Measurements from ENCODE around the gene SLC35F3. TPM values are rescaled to one million over a fixed set of nuclear protein-coding genes. Genes with fewer than 3 reads are reported as not detected.

Gene SLC35F3
- total RNA-seq, 1 donor from 2014 or later, result 0.49 TPM

DNA sequence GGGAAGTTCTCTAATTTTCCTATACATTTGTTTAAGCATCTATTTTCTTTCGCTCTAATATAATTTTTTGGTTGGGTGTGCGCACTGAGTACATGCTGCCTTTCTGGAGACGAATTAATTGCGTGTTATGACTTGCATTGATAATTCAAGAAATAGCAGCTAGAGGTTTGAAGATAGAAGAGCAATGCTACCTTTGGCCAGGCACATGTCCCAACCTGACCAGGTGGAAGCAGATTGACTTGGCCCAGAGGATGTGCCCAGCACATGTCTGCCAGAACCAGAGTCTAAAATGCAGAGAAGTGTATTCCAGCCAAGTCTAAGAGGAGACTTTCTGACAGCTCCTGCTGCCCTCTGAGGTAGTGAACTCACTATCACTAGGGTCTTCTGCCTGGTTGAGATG, 114.3 kb downstream of the SLC35F3 start:
- Histone ChIP-seq H3K9me3 (no peaks in the 10 kb centered on the region), H3K4me1 (no peaks in the 10 kb centered on the region), H3K36me3 (no peaks in the 10 kb centered on the region), H3K4me3 (no peak overlapping the region), H3K27me3 (no peaks in the 10 kb centered on the region), H3K27ac (no peak overlapping the region)
- no peak for TF ChIP-seq POLR2A (IDR thresholded peaks at IDR 0.05)
- no peak for TF ChIP-seq POLR2AphosphoS5 (IDR thresholded peaks at IDR 0.05; ENCODE audit: insufficient read depth in 1 of 2, low read depth in 1 of 2)
- TF ChIP-seq, protein P1, sequence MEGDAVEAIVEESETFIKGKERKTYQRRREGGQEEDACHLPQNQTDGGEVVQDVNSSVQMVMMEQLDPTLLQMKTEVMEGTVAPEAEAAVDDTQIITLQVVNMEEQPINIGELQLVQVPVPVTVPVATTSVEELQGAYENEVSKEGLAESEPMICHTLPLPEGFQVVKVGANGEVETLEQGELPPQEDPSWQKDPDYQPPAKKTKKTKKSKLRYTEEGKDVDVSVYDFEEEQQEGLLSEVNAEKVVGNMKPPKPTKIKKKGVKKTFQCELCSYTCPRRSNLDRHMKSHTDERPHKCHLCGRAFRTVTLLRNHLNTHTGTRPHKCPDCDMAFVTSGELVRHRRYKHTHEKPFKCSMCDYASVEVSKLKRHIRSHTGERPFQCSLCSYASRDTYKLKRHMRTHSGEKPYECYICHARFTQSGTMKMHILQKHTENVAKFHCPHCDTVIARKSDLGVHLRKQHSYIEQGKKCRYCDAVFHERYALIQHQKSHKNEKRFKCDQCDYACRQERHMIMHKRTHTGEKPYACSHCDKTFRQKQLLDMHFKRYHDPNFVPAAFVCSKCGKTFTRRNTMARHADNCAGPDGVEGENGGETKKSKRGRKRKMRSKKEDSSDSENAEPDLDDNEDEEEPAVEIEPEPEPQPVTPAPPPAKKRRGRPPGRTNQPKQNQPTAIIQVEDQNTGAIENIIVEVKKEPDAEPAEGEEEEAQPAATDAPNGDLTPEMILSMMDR (IDR thresholded peaks at IDR 0.05), result no peak
- DNase-seq (ENCODE audit: extremely low spot score in 2 of 2), result no peak
- intact Hi-C loops (cut with DNase I), result no loop called here

DNA sequence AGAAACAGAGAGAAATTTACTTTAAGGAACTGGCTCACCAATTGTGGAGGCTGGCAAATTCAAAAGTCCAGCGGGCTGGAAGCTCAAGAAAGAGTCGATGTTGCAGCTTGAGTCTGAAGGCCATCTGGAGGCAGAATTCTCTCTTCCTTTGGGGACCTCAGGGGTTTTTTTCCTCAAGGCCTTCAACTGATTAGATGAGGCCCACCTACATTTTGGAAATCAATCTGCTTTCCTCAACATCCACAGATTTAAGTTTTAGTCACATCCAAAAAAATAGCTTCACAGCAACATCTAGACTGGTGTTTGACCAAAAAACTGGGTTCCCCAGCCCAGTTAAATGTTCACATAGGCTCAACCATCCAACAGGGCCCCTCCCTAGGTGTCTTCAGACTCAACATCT, 114.9 kb downstream of the SLC35F3 start:
- TF ChIP-seq POLR2AphosphoS5 (IDR thresholded peaks at IDR 0.05; ENCODE audit: insufficient read depth in 1 of 2, low read depth in 1 of 2), result no peak
- no peak for TF ChIP-seq POLR2A (IDR thresholded peaks at IDR 0.05)
- TF ChIP-seq, protein P1 (IDR thresholded peaks at IDR 0.05), result no peak
- intact Hi-C loops (cut with DNase I), result no loop called here

DNA sequence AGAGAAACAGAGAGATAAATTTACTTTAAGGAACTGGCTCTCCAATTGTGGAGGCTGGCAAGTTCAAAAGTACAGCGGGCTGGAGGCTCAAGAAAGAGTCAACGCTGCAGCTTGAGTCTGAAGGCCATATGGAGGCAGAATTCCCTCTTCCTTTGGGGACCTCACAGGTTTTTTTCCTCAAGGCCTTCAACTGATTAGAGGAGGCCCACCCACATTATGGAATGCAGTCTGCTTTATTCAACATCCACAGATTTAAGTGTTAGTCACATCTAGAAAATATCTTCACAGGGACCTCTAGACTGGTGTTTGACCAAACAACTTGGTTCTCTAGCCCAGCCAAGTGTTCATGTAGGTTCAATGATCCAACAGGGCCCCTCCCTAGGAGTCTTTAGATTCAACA, 117.8 kb downstream of the SLC35F3 start:
- Histone ChIP-seq H3K36me3 (no peaks in the 10 kb centered on the region), H3K4me1 (no peaks in the 10 kb centered on the region), H3K4me3 (no peak overlapping the region), H3K9me3 (no peaks in the 10 kb centered on the region), H3K27ac (no peak overlapping the region), H3K27me3 (no peaks in the 10 kb centered on the region)
- no peak for TF ChIP-seq POLR2A (IDR thresholded peaks at IDR 0.05)
- TF ChIP-seq POLR2AphosphoS5 (IDR thresholded peaks at IDR 0.05; ENCODE audit: insufficient read depth in 1 of 2, low read depth in 1 of 2), result no peak
- TF ChIP-seq, protein P1 (IDR thresholded peaks at IDR 0.05), result no peak
- DNase-seq (ENCODE audit: extremely low spot score in 2 of 2), result no peak
- intact Hi-C loops (cut with DNase I), result no loop called here

More for the DNA sequence above, 114.9 kb downstream of the SLC35F3 start:
- H3K9me3 ChIP-seq, result no peaks in the 10 kb centered on the region
- no peak overlapping the region for H3K4me3 ChIP-seq
- no peaks in the 10 kb centered on the region for H3K4me1 ChIP-seq
- H3K27me3 ChIP-seq, result no peaks in the 10 kb centered on the region
- no peak for DNase-seq (ENCODE audit: extremely low spot score in 2 of 2)
- no peaks in the 10 kb centered on the region for H3K36me3 ChIP-seq
- H3K27ac ChIP-seq, result no peak overlapping the region

DNA sequence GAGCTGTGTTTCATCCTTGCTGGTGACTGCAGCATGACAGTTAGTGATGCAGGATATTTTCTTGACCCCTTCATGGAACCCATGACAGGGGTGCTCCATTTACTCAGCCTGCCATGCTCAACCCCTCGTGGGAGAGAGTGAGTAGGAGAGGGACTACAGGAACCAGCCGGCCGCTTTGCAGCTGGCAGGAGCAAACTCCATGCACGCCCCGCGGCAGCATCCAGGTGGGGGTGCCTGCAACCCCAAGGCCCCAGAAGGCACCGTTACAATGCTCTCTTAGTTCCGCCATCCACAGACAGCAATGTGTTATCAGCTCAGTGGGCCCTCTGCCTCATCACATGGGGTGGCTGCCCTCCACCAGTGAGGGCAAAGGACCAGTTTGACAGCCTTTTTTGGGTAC, 135.1 kb downstream of the SLC35F3 start:
- no peak for DNase-seq (ENCODE audit: extremely low spot score in 2 of 2)
- no peak for TF ChIP-seq POLR2AphosphoS5 (IDR thresholded peaks at IDR 0.05; ENCODE audit: insufficient read depth in 1 of 2, low read depth in 1 of 2)
- TF ChIP-seq, protein P1 (IDR thresholded peaks at IDR 0.05), result no peak
- no peak for TF ChIP-seq POLR2A (IDR thresholded peaks at IDR 0.05)
- intact Hi-C loops (cut with DNase I), result no loop called here
- Histone ChIP-seq H3K27me3 (no peaks in the 10 kb centered on the region), H3K4me3 (no peak overlapping the region), H3K36me3 (no peaks in the 10 kb centered on the region), H3K9me3 (no peaks in the 10 kb centered on the region), H3K4me1 (no peaks in the 10 kb centered on the region), H3K27ac (no peak overlapping the region)

DNA sequence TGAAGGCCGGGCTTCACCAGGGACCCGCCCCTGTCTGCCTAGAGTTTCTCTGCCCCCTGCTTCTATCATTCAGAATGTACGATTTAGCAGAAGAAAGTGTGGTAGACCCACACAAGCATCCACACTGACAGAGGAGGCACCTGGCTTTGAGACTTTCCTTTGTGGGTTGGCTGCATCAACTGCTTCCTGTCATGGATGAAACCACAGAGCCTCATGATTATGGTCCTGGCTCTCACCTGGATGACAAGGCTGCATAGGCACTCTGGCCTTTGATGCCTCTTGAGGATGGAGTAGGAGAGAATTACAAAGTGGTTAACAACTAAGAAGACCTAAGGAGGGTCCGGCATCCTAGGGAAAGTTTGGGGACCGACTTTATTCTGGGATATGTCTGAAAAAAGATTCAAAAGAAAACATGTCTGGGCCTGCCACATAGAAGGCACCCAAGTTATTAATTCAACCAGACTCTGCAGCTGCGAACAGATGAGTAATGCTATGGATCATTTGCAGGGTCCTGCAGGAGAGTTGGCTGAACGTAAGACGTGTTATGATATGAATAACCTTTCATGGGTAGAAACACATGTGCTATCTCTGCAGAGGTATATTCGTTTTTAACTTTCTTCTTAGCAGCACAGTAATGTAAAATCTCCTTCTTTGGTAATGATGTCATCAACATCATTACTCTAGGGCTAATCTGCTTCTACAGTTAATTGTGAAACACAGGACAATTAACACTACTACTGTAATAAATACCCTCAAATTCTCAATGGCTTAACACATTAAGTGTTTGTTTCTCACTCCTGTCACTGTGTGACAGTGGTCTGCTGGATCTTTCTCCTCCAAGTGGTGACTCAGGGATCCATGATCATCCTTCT, 136.2 kb downstream of the SLC35F3 start:
- Histone ChIP-seq H3K36me3 (no peaks in the 10 kb centered on the region), H3K27me3 (no peaks in the 10 kb centered on the region), H3K27ac (no peak overlapping the region), H3K4me3 (no peak overlapping the region), H3K9me3 (no peaks in the 10 kb centered on the region), H3K4me1 (no peaks in the 10 kb centered on the region)
- no peak for DNase-seq (ENCODE audit: extremely low spot score in 2 of 2)
- TF ChIP-seq POLR2AphosphoS5 (IDR thresholded peaks at IDR 0.05; ENCODE audit: insufficient read depth in 1 of 2, low read depth in 1 of 2) (no peak), POLR2A (IDR thresholded peaks at IDR 0.05) (no peak)
- TF ChIP-seq, protein P1 (IDR thresholded peaks at IDR 0.05), result no peak
- intact Hi-C loops (cut with DNase I), result no loop called here
